ENCODE measurements around the gene SMYD3.

- TF ChIP-seq, protein P1, sequence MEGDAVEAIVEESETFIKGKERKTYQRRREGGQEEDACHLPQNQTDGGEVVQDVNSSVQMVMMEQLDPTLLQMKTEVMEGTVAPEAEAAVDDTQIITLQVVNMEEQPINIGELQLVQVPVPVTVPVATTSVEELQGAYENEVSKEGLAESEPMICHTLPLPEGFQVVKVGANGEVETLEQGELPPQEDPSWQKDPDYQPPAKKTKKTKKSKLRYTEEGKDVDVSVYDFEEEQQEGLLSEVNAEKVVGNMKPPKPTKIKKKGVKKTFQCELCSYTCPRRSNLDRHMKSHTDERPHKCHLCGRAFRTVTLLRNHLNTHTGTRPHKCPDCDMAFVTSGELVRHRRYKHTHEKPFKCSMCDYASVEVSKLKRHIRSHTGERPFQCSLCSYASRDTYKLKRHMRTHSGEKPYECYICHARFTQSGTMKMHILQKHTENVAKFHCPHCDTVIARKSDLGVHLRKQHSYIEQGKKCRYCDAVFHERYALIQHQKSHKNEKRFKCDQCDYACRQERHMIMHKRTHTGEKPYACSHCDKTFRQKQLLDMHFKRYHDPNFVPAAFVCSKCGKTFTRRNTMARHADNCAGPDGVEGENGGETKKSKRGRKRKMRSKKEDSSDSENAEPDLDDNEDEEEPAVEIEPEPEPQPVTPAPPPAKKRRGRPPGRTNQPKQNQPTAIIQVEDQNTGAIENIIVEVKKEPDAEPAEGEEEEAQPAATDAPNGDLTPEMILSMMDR (IDR thresholded peaks at IDR 0.05) = no peak
- no peak for TF ChIP-seq EZH2 (IDR thresholded peaks at IDR 0.05; ENCODE audit: borderline replicate concordance, insufficient read depth, low read depth, low read length, poor library complexity, severe bottlenecking)
These were observed 463.5 kb downstream of the SMYD3 start for GRCh38 chr1:246043556-246043955.
